Retinal pigment epithelial cell (primary cell): ENCODE results near the gene CENPX.
A peak's percentile ranks its signal among the peaks of the same experiment; 100 is the strongest.

Experiments
- DNase-seq: peaks from one replicate; pipeline ENCODE4 v3.0.0-alpha.2; 2010; ENCODE audit warnings: low read depth
- H3K4me3 ChIP-seq: 2 replicates; pipeline ENCODE4 v1.5.1; 2011; ENCODE audit warnings: mild to moderate bottlenecking, low read length, control low read depth, moderate library complexity
- TF ChIP-seq, protein P1 (sequence below): conservative IDR thresholded peaks from 2 replicates; pipeline ENCODE4 v1.5.1; 2011; ENCODE audit warnings: low read depth, low read length, control low read depth, inconsistent platforms

CENPX gene

DNA sequence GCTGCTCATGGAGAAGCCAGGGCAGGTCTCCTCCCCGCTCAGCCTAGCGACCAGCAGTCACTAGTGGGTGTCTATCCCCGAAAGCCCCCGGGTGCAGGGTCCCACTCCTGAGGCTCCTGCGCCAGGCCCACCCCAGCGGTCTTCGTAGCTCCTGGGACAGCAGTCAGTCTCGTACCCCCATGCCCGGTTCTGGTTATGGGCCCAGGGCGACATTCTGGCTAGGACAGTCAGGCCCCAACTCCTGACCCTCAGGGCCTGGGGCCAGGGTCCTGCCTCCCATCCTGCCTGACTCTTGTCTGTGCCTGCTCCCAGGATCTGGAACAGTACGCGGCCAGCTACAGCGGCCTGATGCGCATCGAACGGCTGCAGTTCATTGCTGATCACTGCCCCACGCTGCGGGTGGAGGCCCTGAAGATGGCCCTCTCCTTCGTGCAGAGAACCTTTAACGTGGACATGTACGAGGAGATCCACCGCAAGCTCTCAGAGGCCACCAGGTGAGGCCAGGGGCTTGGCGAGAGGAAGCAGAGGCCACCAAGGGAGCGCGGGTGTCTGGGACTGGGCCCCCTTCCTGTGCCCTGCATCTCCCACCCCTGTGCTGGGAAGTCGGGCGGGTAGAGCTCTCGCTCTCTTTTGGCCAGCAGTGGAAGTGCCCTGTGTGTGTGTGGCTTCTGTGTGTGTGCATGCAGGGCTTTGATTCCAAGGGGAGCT is 31.0 kb upstream of the CENPX start:
- no peak overlapping the region for H3K4me3 ChIP-seq
- DNase-seq = no peak
- TF ChIP-seq, protein P1, sequence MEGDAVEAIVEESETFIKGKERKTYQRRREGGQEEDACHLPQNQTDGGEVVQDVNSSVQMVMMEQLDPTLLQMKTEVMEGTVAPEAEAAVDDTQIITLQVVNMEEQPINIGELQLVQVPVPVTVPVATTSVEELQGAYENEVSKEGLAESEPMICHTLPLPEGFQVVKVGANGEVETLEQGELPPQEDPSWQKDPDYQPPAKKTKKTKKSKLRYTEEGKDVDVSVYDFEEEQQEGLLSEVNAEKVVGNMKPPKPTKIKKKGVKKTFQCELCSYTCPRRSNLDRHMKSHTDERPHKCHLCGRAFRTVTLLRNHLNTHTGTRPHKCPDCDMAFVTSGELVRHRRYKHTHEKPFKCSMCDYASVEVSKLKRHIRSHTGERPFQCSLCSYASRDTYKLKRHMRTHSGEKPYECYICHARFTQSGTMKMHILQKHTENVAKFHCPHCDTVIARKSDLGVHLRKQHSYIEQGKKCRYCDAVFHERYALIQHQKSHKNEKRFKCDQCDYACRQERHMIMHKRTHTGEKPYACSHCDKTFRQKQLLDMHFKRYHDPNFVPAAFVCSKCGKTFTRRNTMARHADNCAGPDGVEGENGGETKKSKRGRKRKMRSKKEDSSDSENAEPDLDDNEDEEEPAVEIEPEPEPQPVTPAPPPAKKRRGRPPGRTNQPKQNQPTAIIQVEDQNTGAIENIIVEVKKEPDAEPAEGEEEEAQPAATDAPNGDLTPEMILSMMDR = no peak

DNA sequence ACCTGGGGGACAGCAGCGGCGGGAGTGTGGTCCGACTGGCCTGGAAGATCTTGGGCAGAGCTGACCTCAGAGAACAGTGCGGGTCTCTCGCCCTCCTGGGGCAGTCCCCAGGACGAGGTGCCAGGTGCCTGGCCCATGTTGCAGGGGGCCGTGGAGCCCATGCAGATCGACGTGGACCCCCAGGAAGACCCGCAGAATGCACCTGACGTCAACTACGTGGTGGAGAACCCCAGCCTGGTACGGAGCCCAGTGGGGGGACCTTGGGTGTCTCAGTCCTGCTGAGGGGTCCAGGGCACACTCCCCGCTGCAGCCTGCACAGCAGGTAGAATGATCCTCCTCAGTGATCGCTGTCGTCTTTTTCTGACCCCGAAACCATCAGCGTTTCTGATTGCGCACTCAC is 30.5 kb upstream of the CENPX start:
- TF ChIP-seq, protein P1 = no peak
- DNase-seq = no peak
- peak overlapping the region; percentile 79 for H3K4me3 ChIP-seq

DNA sequence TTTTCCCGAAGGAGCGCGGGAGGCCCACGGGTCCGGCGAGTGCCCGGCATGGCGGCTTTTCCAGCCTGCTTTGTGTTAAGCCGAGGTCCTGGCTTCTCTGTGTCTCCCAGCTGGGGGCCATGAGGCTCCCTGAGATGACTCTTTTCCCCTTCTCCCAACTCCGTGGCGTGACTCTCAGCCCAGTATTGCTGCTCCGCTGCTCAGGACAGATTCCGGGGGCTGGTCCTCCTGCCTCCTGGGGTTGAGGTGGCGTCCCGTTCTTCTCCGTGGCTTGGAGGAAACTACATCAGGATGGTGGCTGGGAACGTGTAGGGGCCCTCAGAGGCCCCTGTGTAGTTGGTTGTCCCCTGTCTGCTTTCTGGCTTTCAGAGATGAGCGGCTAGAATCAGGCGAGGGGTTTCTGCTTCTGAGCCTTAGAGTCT is 30.0 kb upstream of the CENPX start:
- TF ChIP-seq, protein P1 = no peak
- no peak for DNase-seq
- H3K4me3 ChIP-seq = peak overlapping the region; percentile 79

DNA sequence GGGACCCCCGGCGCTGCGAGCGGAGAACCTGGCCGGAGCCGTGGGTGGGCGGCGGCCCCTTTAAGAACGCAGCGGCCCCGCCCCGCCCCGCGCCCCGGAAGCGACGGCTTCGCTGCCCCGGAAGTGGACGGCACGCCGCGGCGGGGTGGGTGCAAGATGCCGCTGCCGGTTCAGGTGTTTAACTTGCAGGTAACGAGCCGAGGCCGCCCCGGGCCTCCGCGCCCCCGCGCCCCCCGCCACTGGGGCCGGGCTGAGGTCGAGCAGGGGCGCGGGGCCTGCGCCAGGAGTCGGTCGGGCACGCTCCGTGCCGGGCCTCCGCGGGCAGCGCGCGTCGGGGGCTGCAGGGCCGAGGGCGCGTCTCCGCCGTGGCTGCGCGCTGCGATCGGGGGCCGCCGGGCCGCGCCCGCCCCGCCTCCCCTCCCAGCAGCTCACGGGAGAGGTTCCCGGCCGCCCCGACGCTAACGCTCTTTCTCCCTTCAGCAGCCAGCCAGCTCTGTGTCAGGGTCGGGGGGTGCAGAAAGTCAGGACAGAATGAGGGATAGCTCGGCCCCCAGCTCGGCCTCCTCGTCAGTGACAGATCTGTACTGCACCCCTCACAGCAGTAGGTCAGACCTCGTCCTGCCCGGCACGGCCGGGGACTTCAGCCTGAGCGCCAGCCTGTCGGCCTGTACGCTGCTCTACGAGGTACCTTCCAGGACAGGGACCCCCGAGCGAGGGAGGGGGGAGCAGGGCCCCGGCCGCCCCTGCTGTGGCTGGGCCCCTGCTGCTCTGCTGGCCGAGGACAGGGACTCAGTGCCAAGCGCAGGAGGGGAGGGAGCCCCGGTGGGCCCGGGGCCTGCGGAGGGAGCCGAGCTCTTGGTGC is 29.3 kb upstream of the CENPX start, which contains the start of the genes GPS1 and RFNG:
Gene GPS1 (plus strand): TSS at position 123 of the 862 bp plus-strand sequence. CDS start 34 bp downstream, at position 157.
Gene RFNG (minus strand): TSS at position 36 of the 862 bp plus-strand sequence. CDS start 45 bp downstream, outside the sequence.
- TF ChIP-seq, protein P1 = no peak
- no peak for DNase-seq

DNA sequence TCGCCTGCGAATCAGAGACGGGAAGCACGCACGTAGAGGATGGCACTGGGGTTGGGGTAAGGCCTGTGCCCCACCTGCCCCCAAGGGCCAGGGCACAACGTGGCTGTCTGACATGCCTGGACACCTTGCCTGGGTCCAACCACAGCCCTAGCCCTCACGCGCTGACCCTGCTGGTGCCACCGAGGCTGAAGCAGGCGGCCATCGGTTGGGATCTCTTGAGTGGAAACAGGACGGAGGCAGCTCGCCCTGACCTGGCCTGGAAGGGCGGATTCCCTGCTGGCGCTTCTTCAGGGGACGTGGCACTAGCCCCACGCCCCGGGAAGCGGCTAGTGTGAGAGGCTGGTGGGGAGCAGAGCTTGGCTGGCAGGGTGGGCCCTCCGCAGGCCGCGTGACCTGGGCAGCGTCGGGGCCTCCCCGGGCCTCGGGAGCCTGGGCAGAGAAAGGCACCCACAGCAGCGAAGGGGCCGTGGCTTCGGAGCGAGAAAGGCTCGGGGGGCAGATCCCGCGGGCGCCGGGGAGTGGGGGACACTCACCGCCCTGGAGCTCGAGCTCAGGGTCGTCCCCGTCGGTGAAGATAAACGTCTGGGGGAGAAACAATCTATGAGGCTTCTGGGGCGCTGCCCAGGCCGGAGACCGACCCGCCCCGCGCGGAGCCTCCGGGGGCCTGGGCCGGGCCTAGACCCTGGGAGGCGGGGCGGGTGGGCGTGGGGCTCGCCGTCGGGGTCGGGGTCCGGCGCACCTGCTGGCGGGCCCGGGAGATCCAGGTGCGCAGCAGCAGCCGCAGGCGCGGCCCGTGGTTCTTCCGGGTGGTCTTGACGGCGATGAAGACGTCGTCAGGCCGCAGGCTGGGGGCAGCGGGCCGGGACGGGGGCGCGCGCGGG is 28.3 kb upstream of the CENPX start:
- TF ChIP-seq, protein P1 = no peak
- H3K4me3 ChIP-seq = peak overlapping the region; percentile 79
- no peak for DNase-seq

More for the DNA sequence above, 29.3 kb upstream of the CENPX start, which contains the start of the genes GPS1 and RFNG:
- H3K4me3 ChIP-seq = peak within 1 kb of the TSS; percentile 79

DNA sequence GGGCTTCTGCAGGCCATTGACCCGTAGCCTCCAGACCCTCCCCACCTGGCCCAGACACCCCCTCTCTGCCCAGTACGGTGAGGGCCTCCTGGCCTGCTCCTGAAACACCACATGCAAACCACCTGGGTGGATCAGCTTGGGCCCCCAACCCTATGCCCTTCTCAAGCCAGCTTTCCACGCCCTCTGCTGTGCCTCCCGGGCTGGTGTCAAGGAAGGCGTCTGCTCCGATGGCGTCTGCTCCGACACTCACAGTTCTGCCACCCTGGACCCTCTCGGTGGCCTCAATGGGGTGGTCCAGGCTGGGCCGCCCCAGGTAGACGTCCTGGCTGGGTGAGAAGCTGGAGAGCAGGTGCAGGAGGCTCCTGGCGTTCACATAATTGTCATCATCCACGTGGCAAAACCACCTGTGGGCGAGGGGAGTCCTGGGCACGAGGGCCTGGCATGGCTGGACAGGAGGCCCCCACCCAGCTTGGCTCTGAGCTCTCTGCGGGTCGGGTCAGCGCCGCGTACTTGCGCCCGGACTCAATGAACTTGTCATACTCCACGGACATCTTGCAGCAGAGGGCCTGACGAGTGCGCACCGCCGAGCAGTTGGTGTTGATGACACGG is 27.6 kb upstream of the CENPX start:
- no peak for DNase-seq
- TF ChIP-seq, protein P1 = no peak
- H3K4me3 ChIP-seq = peak overlapping the region; percentile 79
